HG03457 (cell line): ENCODE results near the gene STAT3.
"Not testable (repeated sequence)": the region's sequence is repeated elsewhere in the genome, so short reads cannot be mapped to it uniquely, and the experiment has no call there.

ENCODE experiments used
- ATAC-seq: cut with Tn5 transposase; IDR thresholded peaks from one replicate; pipeline ENCODE4 v1.9.1; 2021; ENCODE audit warnings: moderate number of reproducible peaks; ENCODE audit not compliant: unreplicated experiment

STAT3 gene

GRCh38 chr17:42264366-42264765, 123.9 kb downstream of the STAT3 start:
- ATAC-seq, result not testable (repeated sequence)
